GM12878 (cell line): ENCODE measurements around the gene MRTFB. TPM values are rescaled to one million over a fixed set of nuclear protein-coding genes. Genes with fewer than 3 reads are reported as not detected.

Source experiments
- ATF7 ChIP-seq: fragments of 450-650 bp; IDR thresholded peaks from 2 replicates; pipeline ENCODE4 v1.6.1; 2016; ENCODE audit warnings: low read depth, mild to moderate bottlenecking
- CBX5 ChIP-seq: sonication (generic); IDR thresholded peaks from 2 replicates; pipeline ENCODE4 v1.6.1; 2016; ENCODE audit warnings: low read depth, moderate library complexity, mild to moderate bottlenecking, inconsistent platforms
- CEBPZ ChIP-seq: fragments of 150-350 bp; IDR thresholded peaks from 2 replicates; pipeline ENCODE4 v1.6.1; 2016; ENCODE audit warnings: low read depth, low read length
- DPF2 ChIP-seq: fragments of 450-650 bp; IDR thresholded peaks from 2 replicates; pipeline ENCODE4 v1.6.1; 2017; ENCODE audit warnings: mild to moderate bottlenecking
- EGR1 ChIP-seq, 2 experiments: IDR thresholded peaks; 1 replicate in 1 of 2; 2 replicates in 1 of 2; pipeline ENCODE4 v1.6.1; 2011 to 2012; ENCODE audit warnings: low read depth in 2 of 2, low read length in 2 of 2, borderline replicate concordance in 1 of 2, mild to moderate bottlenecking in 1 of 2, moderate library complexity in 1 of 2
- JUNB ChIP-seq: IDR thresholded peaks from 2 replicates; pipeline ENCODE4 v1.6.1; 2016; ENCODE audit warnings: antibody characterized with exemption, mild to moderate bottlenecking
- JUND ChIP-seq: IDR thresholded peaks from 2 replicates; pipeline ENCODE4 v1.6.1; 2012; ENCODE audit warnings: low read depth, mild to moderate bottlenecking, low read length, improper control_type of control experiment, moderate library complexity
- KAT2A ChIP-seq: conservative IDR thresholded peaks from 2 replicates; pipeline ENCODE4 v1.6.1; 2011; ENCODE audit warnings: low read depth, low read length; ENCODE audit not compliant: control insufficient read depth
- LARP7 ChIP-seq: fragments of 450-650 bp; IDR thresholded peaks from 2 replicates; pipeline ENCODE4 v1.6.1; 2017; ENCODE audit warnings: mild to moderate bottlenecking
- MEF2B ChIP-seq: fragments of 450-650 bp; IDR thresholded peaks from 2 replicates; pipeline ENCODE4 v1.6.1; 2018; ENCODE audit warnings: mild to moderate bottlenecking, moderate library complexity; ENCODE audit not compliant: partially characterized antibody, poor library complexity, severe bottlenecking
- MTA3 ChIP-seq: IDR thresholded peaks from 2 replicates; pipeline ENCODE4 v1.6.1; 2012; ENCODE audit warnings: low read length, inconsistent platforms, borderline replicate concordance
- NFXL1 ChIP-seq: fragments of 450-650 bp; IDR thresholded peaks from 2 replicates; pipeline ENCODE4 v1.6.1; 2017; ENCODE audit warnings: antibody characterized with exemption, mild to moderate bottlenecking, borderline replicate concordance
- RAD51 ChIP-seq: fragments of 450-650 bp; IDR thresholded peaks from 2 replicates; pipeline ENCODE4 v1.6.1; 2016; ENCODE audit warnings: moderate library complexity, mild to moderate bottlenecking, inconsistent platforms
- RBBP5 ChIP-seq: fragments of 200-600 bp; sonication (generic); conservative IDR thresholded peaks from 2 replicates; pipeline ENCODE4 v1.6.1; 2016
- SP1 ChIP-seq: IDR thresholded peaks from one replicate; pipeline ENCODE4 v1.6.1; 2011; ENCODE audit warnings: low read depth, low read length
- TARDBP ChIP-seq: IDR thresholded peaks from 2 replicates; pipeline ENCODE4 v1.6.1; 2016; ENCODE audit warnings: borderline replicate concordance
- TCF7 ChIP-seq: IDR thresholded peaks from 2 replicates; pipeline ENCODE4 v1.6.1; 2014; ENCODE audit warnings: antibody characterized with exemption, borderline replicate concordance
- ZBTB4 ChIP-seq: fragments of 450-650 bp; formaldehyde crosslinking; IDR thresholded peaks from 2 replicates; pipeline ENCODE4 v1.4.0; 2022; ENCODE audit warnings: mild to moderate bottlenecking, moderate library complexity
- ZNF24 ChIP-seq: fragments of 450-650 bp; IDR thresholded peaks from 2 replicates; pipeline ENCODE4 v1.6.1; 2017; ENCODE audit warnings: antibody characterized with exemption, mild to moderate bottlenecking
- polyA plus RNA-seq, 11 experiments: library from polyadenylated mRNA; depleted of rRNA in 4 of 11; unstranded in 6 of 11; stranded (reverse) in 5 of 11; fragments of >200 nt; fragmentation: Nextera tagmentation in 4 of 11; fragmentation: Illumina TruSeq in 1 of 11; extraction: Ambion mirVana in 4 of 11; extraction: Trizol in 1 of 11; gene quantifications; 1 replicate in 1 of 11; 2 replicates in 10 of 11; pipeline versions ENCODE4 v1.2.1 to v1.2.3, GENCODE V29; 2011 to 2016; ENCODE audit warnings: inconsistent platforms in 2 of 11, missing spikeins in 2 of 11, low read depth in 1 of 11
- total RNA-seq, 4 experiments: library from RNA; depleted of rRNA in 3 of 4; stranded (reverse); fragments of >200 nt in 3 of 4; fragmentation: Illumina TruSeq in 1 of 4; extraction: Trizol in 1 of 4; gene quantifications; 2 replicates each; pipeline versions ENCODE4 v1.2.1 to v1.2.3, GENCODE V29; 2013 to 2021
- TF ChIP-seq, protein P1 (sequence below): fragments of 150-350 bp; IDR thresholded peaks from 2 replicates; pipeline ENCODE4 v1.6.1; 2014; ENCODE audit warnings: mild to moderate bottlenecking, low read depth, low read length

The MRTFB gene
- total and polyA plus RNA-seq, 10 of the 15 experiments (the other 5 are each of a cell fraction or from before 2014, with no cell fraction given): 2.1 to 14.3 (median 8.0) TPM

DNA sequence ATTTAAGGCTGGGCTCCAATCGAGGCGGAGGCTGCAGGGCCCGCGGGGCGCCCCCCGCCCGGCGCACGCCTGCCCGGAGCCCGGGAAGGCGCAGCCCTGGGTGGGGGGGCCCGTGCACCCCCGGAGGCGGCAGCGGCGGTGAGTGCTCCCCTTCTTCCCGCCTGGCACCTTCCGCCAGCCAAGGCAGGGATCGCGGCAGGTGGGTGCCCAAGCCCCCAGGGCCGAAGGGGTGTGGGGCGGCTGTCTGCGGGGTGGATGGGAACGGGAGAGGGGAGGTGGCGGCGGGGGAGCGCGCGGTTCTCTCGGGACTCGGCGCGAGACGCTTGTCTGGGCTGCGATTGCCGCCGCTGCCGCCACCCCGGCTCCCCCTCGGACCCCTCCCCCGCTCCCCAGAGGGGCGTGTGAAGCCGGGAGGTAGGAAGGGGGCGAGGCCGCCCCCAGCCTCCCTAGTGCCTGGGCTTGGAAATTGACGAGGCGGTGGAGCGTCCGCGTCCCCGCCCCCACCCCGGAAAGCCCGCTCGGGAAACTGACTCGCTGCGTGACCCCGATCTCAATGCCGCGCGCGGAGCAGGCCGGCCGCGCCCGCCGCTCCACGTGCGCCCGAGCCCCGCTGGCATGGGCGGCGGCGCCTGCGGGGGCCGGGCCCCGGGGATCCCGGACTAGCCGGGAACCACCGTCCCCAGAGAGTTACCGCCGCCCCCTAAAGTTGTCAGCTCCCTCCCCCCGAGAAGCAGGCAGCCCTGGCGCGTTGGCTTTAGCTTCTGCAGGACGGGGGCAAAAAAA, 231.5 kb downstream of the MRTFB start (continued):
- peak in 1 of 2 experiments; percentile 51; a peak in 1 of 3 replicates for TF ChIP-seq EGR1 (IDR thresholded peaks at IDR 0.05; ENCODE audit: borderline replicate concordance in 1 of 2, low read depth in 2 of 2, low read length in 2 of 2)
- TF ChIP-seq NFXL1: 0 out of 2 replicates have a peak, but pooled peaks have one; percentile 34
- TF ChIP-seq RAD51: no peak
- no peak for TF ChIP-seq CBX5
- TF ChIP-seq ZNF24: 0 out of 2 replicates have a peak, but pooled peaks have one; percentile 24
- no peak for TF ChIP-seq KAT2A
- TF ChIP-seq SP1: no peak
- no peak for TF ChIP-seq CEBPZ
- TF ChIP-seq JUNB: no peak
- no peak for TF ChIP-seq ZBTB4
- no peak for TF ChIP-seq JUND
- no peak for TF ChIP-seq TCF7
- peak; percentile 83 for TF ChIP-seq LARP7
- TF ChIP-seq ATF7: no peak
- TF ChIP-seq DPF2: peak; percentile 9; the same call in 1 of the 2 replicates
- no peak for TF ChIP-seq TARDBP
- TF ChIP-seq RBBP5: no peak
- TF ChIP-seq MTA3: no peak
- TF ChIP-seq MEF2B: peak; percentile 36
- TF ChIP-seq, protein P1, sequence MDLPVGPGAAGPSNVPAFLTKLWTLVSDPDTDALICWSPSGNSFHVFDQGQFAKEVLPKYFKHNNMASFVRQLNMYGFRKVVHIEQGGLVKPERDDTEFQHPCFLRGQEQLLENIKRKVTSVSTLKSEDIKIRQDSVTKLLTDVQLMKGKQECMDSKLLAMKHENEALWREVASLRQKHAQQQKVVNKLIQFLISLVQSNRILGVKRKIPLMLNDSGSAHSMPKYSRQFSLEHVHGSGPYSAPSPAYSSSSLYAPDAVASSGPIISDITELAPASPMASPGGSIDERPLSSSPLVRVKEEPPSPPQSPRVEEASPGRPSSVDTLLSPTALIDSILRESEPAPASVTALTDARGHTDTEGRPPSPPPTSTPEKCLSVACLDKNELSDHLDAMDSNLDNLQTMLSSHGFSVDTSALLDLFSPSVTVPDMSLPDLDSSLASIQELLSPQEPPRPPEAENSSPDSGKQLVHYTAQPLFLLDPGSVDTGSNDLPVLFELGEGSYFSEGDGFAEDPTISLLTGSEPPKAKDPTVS: no peak
